Fibroblast of the aortic adventitia (primary cell): ENCODE results near the gene ITSN2. TPM values are rescaled to one million over a fixed set of nuclear protein-coding genes. Genes with fewer than 3 reads are reported as not detected.
"Not testable (repeated sequence)": the region's sequence is repeated elsewhere in the genome, so short reads cannot be mapped to it uniquely, and the experiment has no call there.

Source experiments
- DNase-seq: peaks from one replicate; pipeline ENCODE4 v3.0.0-alpha.2; 2010; ENCODE audit warnings: low read depth
- H3K4me3 ChIP-seq: 2 replicates; pipeline ENCODE4 v1.5.1; 2011; ENCODE audit warnings: low read depth, mild to moderate bottlenecking, control low read depth, low read length, moderate library complexity
- total RNA-seq: library from RNA; depleted of rRNA; stranded (reverse); fragments of >200 nt; gene quantifications from 2 replicates; pipeline ENCODE4 v1.2.3, GENCODE V29; 2012; ENCODE audit warnings: low replicate concordance
- TF ChIP-seq, protein P1 (sequence below): IDR thresholded peaks from 2 replicates; pipeline ENCODE4 v1.5.1; 2011; ENCODE audit warnings: mild to moderate bottlenecking, low read length, control low read depth, inconsistent platforms; ENCODE audit not compliant: insufficient read depth

The ITSN2 gene
- total RNA-seq, 1 donor, result 32.4 TPM

GRCh38 chr2:24205131-24205530, 155.2 kb downstream of the ITSN2 start:
- no peak overlapping the region for H3K4me3 ChIP-seq
- no peak for DNase-seq
- TF ChIP-seq, protein P1, sequence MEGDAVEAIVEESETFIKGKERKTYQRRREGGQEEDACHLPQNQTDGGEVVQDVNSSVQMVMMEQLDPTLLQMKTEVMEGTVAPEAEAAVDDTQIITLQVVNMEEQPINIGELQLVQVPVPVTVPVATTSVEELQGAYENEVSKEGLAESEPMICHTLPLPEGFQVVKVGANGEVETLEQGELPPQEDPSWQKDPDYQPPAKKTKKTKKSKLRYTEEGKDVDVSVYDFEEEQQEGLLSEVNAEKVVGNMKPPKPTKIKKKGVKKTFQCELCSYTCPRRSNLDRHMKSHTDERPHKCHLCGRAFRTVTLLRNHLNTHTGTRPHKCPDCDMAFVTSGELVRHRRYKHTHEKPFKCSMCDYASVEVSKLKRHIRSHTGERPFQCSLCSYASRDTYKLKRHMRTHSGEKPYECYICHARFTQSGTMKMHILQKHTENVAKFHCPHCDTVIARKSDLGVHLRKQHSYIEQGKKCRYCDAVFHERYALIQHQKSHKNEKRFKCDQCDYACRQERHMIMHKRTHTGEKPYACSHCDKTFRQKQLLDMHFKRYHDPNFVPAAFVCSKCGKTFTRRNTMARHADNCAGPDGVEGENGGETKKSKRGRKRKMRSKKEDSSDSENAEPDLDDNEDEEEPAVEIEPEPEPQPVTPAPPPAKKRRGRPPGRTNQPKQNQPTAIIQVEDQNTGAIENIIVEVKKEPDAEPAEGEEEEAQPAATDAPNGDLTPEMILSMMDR, result no peak

- no peak overlapping the region for H3K4me3 ChIP-seq
- DNase-seq, result no peak
- TF ChIP-seq, protein P1, result no peak
These were observed 155.8 kb downstream of the ITSN2 start for GRCh38 chr2:24204505-24204904.

DNA sequence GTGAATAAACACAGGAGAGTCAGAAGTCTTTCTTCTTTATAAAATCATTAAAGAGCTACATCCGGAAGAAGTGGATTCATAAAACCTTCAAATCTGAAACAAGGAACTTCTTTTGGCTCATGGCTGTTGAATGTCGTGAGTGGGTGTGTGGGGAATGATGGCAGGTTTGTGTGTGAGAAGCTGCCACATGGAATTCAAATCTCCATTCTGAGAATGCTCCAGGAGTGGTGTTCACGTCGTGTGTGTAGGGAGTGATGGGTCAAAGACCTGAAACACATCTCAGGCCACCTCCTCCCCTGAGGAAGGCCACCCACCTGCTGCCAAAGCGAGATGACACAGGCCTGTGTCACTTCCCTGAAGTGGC, 156.6 kb downstream of the ITSN2 start:
- TF ChIP-seq, protein P1, result no peak
- no peak overlapping the region for H3K4me3 ChIP-seq
- no peak for DNase-seq

- no peak for DNase-seq
- no peak overlapping the region for H3K4me3 ChIP-seq
- TF ChIP-seq, protein P1, result no peak
These were observed 157.1 kb downstream of the ITSN2 start for GRCh38 chr2:24203029-24203786.

DNA sequence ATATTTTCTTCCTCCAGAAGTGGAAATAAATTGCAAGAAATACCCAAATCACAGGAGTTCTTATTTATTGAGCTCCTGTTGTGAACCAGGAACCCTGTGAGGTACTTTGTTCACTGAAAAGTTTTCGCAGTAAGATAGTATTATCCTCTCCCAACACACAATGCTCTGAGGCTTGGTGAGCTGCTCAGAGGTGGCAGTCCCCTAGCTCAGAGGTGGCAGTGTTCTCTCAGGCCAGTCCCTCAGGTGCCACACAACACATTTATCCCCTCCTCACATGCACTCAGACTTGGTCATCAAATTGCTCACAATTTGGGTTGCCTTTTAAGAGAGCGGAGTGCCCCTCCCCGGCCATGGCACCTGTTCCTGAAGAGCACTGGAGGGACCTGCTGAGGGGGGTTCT, 159.5 kb downstream of the ITSN2 start:
- TF ChIP-seq, protein P1, result no peak
- H3K4me3 ChIP-seq, result no peak overlapping the region
- DNase-seq, result no peak

- H3K4me3 ChIP-seq, result no peak overlapping the region
- no peak for DNase-seq
These were observed 160.3 kb downstream of the ITSN2 start for GRCh38 chr2:24199968-24200590.

GRCh38 chr2:24197213-24197612, 163.1 kb downstream of the ITSN2 start:
- H3K4me3 ChIP-seq, DNase-seq: not testable (repeated sequence)

More at GRCh38 chr2:24199968-24200590, 160.3 kb downstream of the ITSN2 start:
- TF ChIP-seq, protein P1, result no peak
